Duodenal mucosa (tissue), 2 donors: ENCODE data around the gene CIB2.
A peak's percentile ranks its signal among the peaks of the same experiment; 100 is the strongest.

Experiments
- H3K27ac ChIP-seq: one replicate; pipeline ENCODE4 v1.7.0; 2013; ENCODE audit warnings: low read depth, low read length
- H3K27me3 ChIP-seq, 2 donors: one replicate each; pipeline ENCODE4 v1.7.0; 2013; ENCODE audit warnings: low read length in 2 of 2, control low read depth in 1 of 2; ENCODE audit not compliant: insufficient read depth in 2 of 2, control insufficient read depth in 1 of 2
- H3K36me3 ChIP-seq, 2 donors: one replicate each; pipeline ENCODE4 v1.7.0; 2013; ENCODE audit warnings: low read length in 2 of 2, control low read depth in 1 of 2; ENCODE audit not compliant: insufficient read depth in 2 of 2, control insufficient read depth in 1 of 2
- H3K4me1 ChIP-seq, 2 donors: one replicate each; pipeline ENCODE4 v1.7.0; 2013; ENCODE audit warnings: low read length in 2 of 2, control low read depth in 1 of 2; ENCODE audit not compliant: insufficient read depth in 2 of 2, control insufficient read depth in 1 of 2
- H3K4me3 ChIP-seq, 2 donors: one replicate each; pipeline ENCODE4 v1.7.0; 2013; ENCODE audit warnings: low read length in 2 of 2, low read depth in 1 of 2
- H3K9ac ChIP-seq, 2 donors: one replicate each; pipeline ENCODE4 v1.7.0; 2013; ENCODE audit warnings: low read length in 2 of 2, low read depth in 1 of 2
- H3K9me3 ChIP-seq, 2 donors: one replicate each; pipeline ENCODE4 v1.7.0; 2013; ENCODE audit warnings: low read length in 2 of 2, control low read depth in 1 of 2; ENCODE audit not compliant: control insufficient read depth in 1 of 2

CIB2 gene

DNA sequence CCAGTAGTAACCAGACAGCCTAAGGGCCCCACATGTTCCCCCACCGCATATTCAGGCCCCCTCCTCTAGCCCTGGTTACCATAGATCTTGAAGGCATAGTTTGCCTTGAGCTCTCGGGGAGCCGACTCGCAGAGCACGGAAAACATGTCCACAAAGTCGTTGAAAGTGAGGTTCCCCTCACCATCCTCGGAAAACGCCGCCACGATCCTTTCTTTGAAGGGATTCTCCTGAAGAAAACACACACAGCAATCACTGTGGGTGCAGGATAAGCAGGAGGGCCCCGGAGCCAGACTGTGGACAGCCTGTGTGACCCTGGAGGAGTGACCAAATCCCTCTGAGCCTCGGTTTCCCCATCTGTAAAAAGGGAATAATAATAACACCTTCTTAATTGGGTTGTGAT is 22.1 kb downstream of the CIB2 start:
- H3K4me3 ChIP-seq = no peak overlapping the region
- no peak overlapping the region for H3K27ac ChIP-seq
- no peaks in the 10 kb centered on the region for H3K27me3 ChIP-seq
- peaks cover 11 to 15% of the 10 kb centered on the region in 2 donors for H3K4me1 ChIP-seq
- no peak overlapping the region for H3K9ac ChIP-seq
- H3K36me3 ChIP-seq = no peaks in the 10 kb centered on the region
- H3K9me3 ChIP-seq = no peaks in the 10 kb centered on the region

DNA sequence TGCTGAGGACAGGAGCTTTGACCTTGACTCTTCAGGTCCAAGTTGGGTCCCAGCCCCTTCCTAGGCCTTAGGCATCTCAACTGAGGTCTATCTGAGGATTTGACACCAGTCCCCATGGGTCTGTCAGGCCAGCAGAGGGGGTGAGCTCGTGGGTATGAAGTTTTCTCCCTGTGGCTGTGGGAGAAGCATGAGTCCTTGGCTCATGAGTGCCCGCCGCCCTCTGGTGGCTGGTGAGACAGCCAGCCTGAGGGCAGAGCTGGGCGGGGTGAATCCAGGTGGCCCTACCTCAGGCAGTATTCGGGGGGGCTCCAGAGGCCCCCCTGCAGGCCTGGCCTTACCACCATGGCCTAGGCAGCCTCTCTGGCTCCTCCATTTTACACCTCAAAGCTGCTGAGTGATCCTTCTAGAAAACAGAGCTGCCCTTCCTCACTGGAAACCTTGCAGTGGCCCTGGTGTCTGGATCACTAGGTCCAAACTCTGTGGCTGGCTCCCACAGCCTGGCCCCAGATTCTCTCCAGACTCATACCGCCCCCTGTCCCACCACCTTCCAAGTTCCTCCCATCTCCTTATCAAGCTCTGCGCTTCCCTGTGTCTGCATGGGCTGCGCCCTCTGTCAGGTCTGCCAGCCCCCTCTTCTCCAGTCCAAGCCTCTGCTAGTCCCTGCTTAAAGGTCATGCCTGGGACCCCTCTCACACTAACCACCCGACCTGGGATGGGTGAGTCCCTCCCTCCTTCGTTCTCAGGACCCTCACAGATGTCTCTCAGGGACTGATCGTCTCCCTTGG is 22.8 kb downstream of the CIB2 start:
- no peak overlapping the region for H3K4me3 ChIP-seq
- H3K27ac ChIP-seq = no peak overlapping the region
- H3K36me3 ChIP-seq = no peaks in the 10 kb centered on the region
- H3K4me1 ChIP-seq = peaks cover 17 to 21% of the 10 kb centered on the region in 2 donors
- no peaks in the 10 kb centered on the region for H3K27me3 ChIP-seq
- no peak overlapping the region for H3K9ac ChIP-seq
- H3K9me3 ChIP-seq = no peaks in the 10 kb centered on the region

DNA sequence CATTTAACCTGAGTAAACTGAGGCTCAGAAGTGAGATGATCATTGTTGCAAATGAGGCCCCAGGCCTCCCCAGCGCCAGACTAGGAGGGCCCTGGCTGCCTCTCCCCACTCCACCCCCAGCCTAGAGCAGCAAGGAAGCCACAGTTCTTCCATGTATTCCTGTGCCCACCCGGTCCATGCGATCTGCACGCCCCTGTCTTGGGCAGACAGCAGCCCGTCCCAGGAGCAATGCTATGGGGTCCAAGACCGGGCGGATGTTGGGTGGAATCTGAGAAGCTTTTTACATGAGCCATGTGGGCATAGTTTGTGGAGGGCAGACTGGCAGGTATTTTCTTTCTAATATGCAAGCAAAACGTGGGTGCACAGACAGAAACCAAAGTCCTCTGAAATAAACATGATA is 23.8 kb downstream of the CIB2 start:
- Histone ChIP-seq H3K9me3 (no peaks in the 10 kb centered on the region), H3K4me3 (no peak overlapping the region), H3K9ac (no peak overlapping the region)

DNA sequence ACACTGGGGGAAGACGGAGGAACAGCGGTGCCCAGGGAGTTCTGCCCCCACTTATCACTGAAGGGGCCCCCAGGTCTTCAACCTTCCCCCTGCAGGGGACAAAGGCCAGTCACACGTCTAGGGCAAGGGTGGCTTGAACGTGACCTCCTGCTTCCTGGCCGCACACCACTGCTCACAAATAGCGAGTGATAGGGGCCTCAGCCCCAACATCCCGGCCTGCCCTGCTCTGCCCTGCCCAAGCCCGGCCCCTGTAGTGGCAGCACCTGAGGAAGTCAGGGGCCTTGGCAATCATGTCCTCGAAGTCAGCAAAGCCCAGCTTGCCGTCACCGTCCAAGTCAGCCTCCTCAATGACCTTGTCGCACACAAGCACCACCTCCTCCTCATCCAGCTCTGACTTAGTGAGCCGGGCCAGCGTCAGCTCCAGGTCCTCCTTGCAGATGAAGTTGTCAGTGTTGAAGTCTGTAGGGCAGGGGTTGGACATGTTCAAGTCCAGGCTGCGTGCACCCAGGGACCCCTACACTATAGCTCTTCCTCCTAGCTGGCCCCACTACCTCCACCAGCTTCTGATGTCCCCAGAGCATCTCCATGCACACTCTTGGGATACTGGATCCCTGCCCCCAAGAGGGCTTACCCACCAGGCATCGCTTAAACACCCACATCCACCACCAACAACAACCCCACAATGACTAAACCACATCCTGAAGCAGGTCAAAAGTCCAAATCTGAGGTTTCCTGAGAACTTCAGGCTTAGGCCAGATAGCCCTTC is 25.6 kb downstream of the CIB2 start:
- H3K4me3 ChIP-seq = no peak overlapping the region
- no peak overlapping the region for H3K27ac ChIP-seq
- no peak overlapping the region for H3K9ac ChIP-seq
- no peaks in the 10 kb centered on the region for H3K9me3 ChIP-seq
- no peaks in the 10 kb centered on the region for H3K27me3 ChIP-seq
- no peaks in the 10 kb centered on the region for H3K36me3 ChIP-seq
- H3K4me1 ChIP-seq = peaks cover 21 to 31% of the 10 kb centered on the region in 2 donors

More for the DNA sequence above, 23.8 kb downstream of the CIB2 start:
- Histone ChIP-seq H3K27me3 (no peaks in the 10 kb centered on the region), H3K4me1 (peaks cover 21 to 31% of the 10 kb centered on the region in 2 donors), H3K36me3 (no peaks in the 10 kb centered on the region), H3K27ac (no peak overlapping the region)

DNA sequence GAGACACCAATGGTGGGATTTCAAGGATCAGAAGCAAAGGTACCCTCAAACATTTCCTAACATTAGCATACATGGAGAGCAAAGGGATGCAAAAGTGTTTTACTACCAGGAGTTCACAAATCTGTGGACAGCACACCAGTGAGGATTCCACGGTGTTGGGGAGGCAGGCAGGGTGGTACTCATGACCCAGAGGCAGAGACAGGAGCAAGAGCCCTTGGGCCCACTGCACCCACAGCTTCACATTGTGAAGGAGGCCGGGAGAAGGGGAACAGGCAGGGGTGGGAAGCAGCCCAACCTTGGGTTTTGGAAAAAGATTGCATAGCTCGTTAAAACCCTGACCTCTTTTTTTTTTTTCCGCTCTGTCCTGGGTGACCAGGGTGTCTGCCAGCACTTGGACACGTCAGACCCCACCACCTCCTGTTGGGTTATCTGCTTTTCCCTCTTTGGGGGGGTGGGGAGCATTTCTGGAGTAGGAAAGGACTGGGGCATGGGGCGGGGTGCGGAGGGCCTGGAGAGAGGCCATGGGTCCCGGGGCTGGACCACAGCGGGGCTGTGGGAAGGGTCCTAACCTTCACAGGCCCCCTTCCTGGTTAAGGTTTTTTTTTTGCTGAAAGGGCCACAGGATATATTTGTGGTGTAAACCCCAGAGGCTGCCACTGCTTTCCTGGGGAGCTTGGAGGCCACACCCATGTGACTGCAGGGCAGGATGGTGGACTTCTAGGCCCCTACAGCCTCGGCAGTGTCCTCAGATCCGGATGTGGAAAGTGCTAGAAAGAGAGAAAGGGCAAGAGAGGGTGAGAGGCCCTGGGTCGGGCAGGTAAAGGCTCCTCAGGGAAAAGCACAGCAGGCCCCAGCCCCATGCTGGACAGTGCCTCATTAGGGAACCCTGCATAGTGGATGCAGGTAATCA is 26.4 kb downstream of the CIB2 start:
- H3K9me3 ChIP-seq = no peaks in the 10 kb centered on the region
- H3K4me3 ChIP-seq = no peak overlapping the region
- no peaks in the 10 kb centered on the region for H3K27me3 ChIP-seq
- H3K4me1 ChIP-seq = peaks cover 21 to 31% of the 10 kb centered on the region in 2 donors
- H3K36me3 ChIP-seq = no peaks in the 10 kb centered on the region
- H3K27ac ChIP-seq = no peak overlapping the region
- no peak overlapping the region for H3K9ac ChIP-seq

DNA sequence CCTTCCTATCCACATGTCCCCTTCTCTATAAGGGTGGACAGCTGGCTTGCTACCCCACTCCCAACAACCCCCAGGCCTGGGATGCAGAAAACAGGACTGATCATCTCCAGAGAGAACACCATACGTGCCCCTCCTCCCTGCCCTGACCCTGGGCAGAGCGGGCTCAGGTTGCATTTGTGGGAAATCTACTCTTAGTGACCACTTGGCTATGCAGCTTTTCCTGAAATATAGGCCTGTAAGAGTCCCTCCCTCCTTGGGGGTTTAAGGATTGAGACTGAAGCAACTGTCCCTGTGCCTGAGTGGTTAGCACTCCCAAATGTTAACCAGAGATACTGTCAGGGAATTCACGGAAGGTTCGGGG is 27.1 kb downstream of the CIB2 start:
- Histone ChIP-seq H3K4me3 (no peak overlapping the region), H3K9ac (no peak overlapping the region), H3K4me1 (peaks cover 21 to 31% of the 10 kb centered on the region in 2 donors), H3K9me3 (no peaks in the 10 kb centered on the region), H3K36me3 (no peaks in the 10 kb centered on the region), H3K27me3 (no peaks in the 10 kb centered on the region), H3K27ac (no peak overlapping the region)

DNA sequence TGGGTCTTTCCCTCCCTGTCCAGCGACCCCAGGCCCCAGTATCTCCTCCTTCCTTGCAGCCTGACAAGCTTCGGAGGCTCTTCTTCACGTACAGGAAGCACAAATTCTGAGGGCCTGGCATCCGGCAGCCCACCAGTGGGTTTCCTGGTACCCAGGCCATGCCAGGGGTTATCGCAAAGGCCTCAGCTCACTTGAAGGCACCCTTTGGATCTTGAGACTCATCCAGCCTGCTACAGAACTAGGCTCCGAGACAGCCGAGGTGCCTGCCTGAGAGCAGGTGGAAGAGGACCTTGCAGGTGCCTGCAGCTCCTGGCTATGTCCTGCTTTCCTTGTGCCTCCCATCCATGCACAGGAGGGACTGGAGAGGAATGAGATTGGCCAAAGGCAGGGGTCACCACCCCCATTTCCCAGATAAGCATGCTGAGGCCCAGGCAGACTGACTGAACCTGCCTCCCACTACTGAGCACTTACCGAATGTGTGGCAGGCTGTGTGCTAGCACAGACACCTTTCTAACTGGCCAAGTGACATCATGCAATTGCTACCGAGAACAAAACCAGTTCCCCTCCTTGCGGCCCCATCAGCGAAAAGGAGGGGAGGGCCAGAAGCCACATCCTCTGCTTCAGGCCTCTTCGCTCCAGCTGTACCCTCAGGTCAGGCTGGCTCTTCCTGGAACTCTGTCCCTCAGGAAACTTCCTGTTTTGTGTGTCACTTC is 27.7 kb downstream of the CIB2 start:
- H3K9ac ChIP-seq = peak overlapping the region; percentile 31 to 32
- no peaks in the 10 kb centered on the region for H3K36me3 ChIP-seq
- H3K4me1 ChIP-seq = peaks cover 21 to 31% of the 10 kb centered on the region in 2 donors
- no peaks in the 10 kb centered on the region for H3K9me3 ChIP-seq
- H3K4me3 ChIP-seq = no peak overlapping the region
- H3K27ac ChIP-seq = no peak overlapping the region
- H3K27me3 ChIP-seq = no peaks in the 10 kb centered on the region

DNA sequence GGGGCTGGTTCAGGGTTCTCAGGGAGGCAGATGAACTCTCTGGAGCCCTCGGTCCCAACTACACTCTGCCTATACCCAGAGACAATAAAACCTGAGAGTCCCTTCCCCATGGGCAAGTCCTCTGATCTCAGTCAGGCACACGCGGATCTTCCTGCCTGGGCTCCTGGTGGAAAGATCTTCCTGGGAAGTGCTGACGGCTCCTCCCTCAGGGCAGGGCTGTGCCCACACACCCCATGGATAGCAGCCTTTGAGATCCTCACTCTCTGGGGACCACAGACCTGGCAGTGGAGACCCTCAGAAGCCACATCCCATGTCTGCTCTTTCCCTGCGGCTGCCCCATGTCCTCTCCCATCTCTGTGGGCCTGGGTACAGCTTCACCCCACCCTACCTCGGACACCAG is 28.5 kb downstream of the CIB2 start:
- no peak overlapping the region for H3K27ac ChIP-seq
- H3K9me3 ChIP-seq = no peaks in the 10 kb centered on the region
- H3K9ac ChIP-seq = peak overlapping the region in 1 of 2 donors; percentile 18
- H3K27me3 ChIP-seq = no peaks in the 10 kb centered on the region
- no peaks in the 10 kb centered on the region for H3K36me3 ChIP-seq
- H3K4me1 ChIP-seq = peaks cover 21 to 31% of the 10 kb centered on the region in 2 donors
- no peak overlapping the region for H3K4me3 ChIP-seq

DNA sequence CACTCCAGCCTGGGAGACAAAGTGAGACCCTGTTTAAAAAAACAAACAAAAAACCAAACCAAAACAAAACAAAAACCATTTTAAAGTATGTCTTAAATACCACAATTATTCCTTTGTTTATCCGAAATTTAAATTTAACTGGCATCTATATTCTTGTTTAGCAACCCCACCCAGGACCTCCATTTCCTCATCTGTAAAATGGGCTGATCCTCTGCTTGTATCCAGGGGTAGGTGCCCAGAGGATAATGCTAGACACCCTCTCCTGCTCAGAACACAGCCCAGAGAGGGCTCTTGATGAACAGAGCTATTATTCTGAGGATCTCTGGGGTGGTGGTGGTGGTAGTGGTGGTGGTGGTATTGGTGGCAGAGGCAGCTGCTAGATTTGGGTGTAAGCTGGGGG is 29.0 kb downstream of the CIB2 start:
- Histone ChIP-seq H3K9me3 (no peaks in the 10 kb centered on the region), H3K36me3 (no peaks in the 10 kb centered on the region), H3K27ac (no peak overlapping the region), H3K4me1 (peaks cover 21 to 31% of the 10 kb centered on the region in 2 donors), H3K9ac (no peak overlapping the region), H3K4me3 (no peak overlapping the region), H3K27me3 (no peaks in the 10 kb centered on the region)
